GM12874 (cell line): ENCODE data around the gene LRP5.

ENCODE experiments used
- TF ChIP-seq, protein P1 (sequence below): IDR thresholded peaks from 2 replicates; pipeline ENCODE4 v1.5.1; 2011; ENCODE audit warnings: low read depth, mild to moderate bottlenecking, control low read depth, low read length, moderate library complexity; ENCODE audit not compliant: insufficient read depth

LRP5 gene

DNA sequence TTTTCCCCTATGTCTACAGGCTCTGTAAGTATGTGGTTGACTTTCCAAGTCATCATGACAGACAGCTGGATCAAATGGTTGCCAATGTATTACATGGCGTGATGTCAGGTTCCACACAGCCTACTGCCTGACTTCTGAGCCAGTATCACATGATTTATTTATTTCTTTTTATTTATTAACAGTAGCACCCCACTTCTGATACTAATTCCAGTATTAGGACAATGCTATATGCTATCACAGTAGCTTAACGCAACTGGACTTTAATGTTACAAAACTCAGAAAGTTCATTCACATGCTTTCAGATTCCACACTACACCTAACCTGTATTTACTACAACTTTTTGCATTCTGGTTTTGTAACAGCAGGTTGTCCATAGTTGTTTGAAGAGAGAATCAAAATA lies 22.9 kb upstream of the LRP5 start:
- TF ChIP-seq, protein P1, sequence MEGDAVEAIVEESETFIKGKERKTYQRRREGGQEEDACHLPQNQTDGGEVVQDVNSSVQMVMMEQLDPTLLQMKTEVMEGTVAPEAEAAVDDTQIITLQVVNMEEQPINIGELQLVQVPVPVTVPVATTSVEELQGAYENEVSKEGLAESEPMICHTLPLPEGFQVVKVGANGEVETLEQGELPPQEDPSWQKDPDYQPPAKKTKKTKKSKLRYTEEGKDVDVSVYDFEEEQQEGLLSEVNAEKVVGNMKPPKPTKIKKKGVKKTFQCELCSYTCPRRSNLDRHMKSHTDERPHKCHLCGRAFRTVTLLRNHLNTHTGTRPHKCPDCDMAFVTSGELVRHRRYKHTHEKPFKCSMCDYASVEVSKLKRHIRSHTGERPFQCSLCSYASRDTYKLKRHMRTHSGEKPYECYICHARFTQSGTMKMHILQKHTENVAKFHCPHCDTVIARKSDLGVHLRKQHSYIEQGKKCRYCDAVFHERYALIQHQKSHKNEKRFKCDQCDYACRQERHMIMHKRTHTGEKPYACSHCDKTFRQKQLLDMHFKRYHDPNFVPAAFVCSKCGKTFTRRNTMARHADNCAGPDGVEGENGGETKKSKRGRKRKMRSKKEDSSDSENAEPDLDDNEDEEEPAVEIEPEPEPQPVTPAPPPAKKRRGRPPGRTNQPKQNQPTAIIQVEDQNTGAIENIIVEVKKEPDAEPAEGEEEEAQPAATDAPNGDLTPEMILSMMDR, result no peak

DNA sequence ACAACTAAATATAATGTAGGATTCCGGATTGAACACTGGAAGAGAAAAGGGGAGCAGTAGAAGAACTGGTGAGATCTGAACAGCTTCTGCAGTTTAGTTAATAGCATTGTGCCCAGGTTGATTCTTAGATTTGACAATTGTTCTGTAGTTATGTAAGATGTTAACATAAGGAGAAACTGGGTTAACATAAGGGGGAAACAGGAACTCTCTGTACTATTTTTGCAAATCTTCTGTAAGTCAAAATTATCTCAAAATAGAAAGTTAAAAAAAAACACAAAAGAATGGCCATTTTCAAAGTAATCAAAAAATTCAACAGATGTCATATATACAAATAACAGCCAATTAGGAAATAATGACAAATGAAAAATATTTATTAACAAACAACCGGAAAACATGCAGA lies 18.7 kb upstream of the LRP5 start:
- TF ChIP-seq, protein P1, result no peak

DNA sequence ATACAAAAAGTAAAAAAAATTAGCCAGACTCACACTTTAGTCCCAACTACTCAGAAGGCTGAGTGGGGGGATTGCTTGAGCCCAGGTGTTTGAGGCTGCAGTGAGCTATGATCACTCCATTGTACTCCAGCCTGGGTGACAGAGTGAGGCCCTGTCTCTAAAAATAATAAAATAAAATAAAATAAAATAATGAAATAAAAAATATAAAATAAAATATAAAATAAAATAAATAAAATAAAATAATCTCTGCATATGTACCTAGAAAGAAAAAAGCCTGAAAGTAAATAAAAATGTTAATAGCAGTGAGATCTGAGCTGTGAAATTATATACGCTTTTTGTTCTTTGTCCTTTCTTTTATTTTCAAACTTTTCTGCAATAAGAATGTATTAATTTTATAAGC lies 17.1 kb upstream of the LRP5 start:
- TF ChIP-seq, protein P1, result no peak

DNA sequence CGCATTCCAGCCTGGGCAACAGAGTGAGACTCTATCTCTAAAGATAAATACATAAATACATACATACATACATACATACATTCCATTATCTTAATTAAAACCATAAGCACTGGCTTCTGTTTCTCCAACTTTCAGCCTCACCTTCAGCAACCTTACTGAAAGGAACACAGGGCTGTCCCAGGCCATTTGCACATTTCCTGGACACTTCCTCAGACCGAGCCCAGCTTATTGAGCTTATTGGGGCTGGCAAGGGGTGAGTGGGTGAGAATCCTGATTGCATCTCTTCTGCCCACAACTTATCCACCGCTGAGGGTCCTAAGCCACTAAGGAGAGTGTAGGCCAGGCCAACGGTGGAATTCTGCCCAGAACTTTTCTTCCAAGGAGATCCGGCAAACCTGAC lies 16.5 kb upstream of the LRP5 start:
- TF ChIP-seq, protein P1, result no peak

DNA sequence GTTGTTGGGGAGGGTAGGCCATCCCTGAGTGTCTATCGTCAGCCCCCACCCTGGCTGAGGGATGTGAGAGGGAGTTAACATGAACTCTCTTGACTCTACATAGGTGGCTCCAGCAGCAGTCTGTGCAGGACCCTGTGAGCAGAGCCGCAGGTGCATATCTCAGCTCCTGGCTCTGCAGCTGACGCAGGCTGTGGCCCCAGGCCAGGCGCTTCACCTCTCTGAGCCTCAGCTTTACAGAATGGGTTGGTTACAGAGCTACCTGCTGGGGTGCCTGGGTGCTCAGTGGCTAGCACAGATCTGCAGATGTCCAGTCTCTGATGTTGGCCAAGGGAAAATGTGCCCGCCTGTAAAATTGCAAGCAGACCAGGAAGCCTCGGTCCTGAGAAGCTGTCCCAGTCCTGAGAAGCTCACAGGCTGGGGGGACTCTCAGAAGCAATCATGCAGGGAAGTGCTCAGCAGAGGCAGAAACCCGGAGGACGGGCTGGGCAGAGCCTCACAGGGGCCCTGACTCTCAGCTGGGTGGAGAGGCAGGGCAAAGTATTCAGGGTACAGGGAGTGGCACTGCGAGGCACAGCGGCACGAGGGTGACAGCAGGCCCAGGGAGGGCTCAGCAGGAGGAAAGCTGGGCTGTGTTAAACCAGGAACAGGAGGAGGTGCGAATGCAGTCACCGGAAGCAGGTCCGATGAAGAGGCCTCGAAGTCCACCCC lies 15.9 kb upstream of the LRP5 start:
- TF ChIP-seq, protein P1, result no peak

DNA sequence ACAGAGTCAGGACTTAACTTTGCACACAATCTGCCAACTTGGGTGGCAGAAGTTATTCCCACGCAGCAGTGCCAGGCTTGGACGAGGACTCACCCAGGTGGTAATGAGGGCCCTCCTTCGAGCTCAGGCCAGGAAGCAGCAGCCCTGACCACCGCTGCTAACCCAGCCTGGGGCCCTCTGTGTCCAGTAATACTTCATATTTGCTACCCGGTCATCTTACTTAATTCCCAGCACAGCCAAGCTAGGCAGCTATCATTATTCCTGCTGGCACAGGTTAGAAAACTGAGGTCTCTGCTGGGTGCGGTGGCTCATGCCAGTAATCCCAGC lies 15.4 kb upstream of the LRP5 start:
- TF ChIP-seq, protein P1, result no peak

DNA sequence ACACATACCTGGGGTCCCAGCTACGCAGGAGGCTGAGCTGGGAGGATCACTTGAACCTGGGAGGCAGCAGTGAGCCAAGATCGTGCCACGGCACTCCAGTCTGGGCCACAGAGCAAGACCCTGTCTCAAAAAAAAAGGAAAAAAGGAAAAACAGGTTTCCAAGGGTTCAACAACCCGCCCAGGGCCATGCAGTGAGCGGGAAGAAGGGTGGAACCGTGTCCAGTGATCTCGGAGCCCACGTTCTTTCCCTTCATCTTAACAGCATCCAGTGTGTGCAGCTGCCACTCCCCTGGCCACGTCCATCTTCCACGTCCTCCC lies 14.9 kb upstream of the LRP5 start:
- TF ChIP-seq, protein P1, result no peak
